Body of pancreas (tissue), 4 donors: ENCODE data around the gene LCA5. TPM values are rescaled to one million over a fixed set of nuclear protein-coding genes. Genes with fewer than 3 reads are reported as not detected.

ENCODE experiments used
- ATAC-seq: fragments of 150-250 bp; one replicate; pipeline ENCODE4 v1.9.1; 2016
- DNase-seq, 4 donors: peaks; one replicate each; pipeline ENCODE4 v3.0.0-alpha.2; 2019
- H3K27ac ChIP-seq, 4 donors: fragments of 200-600 bp; sonication (generic); 1 replicate in 3 of 4; 2 replicates in 1 of 4; pipeline versions ENCODE4 v1.5.1 to v1.6.1; 2016 to 2019; ENCODE audit warnings: mild to moderate bottlenecking in 1 of 4, mixed read lengths in 1 of 4, moderate library complexity in 1 of 4
- H3K27me3 ChIP-seq, 2 donors: fragments of 200-600 bp; sonication (generic); one replicate each; pipeline ENCODE4 v1.6.0; 2016; ENCODE audit warnings: mild to moderate bottlenecking in 1 of 2
- H3K36me3 ChIP-seq, 2 donors: fragments of 200-600 bp; sonication (generic); replicated peaks in 1 of 2; 2 replicates each; pipeline ENCODE4 v1.5.1; 2016; ENCODE audit warnings: low read depth in 2 of 2; ENCODE audit not compliant: insufficient read depth in 1 of 2
- H3K4me1 ChIP-seq: fragments of 200-600 bp; sonication (generic); one replicate; pipeline ENCODE4 v1.6.0; 2016
- H3K4me3 ChIP-seq, 2 donors: fragments of 200-600 bp; sonication (generic); 1 replicate in 1 of 2; 2 replicates in 1 of 2; pipeline ENCODE4 v1.5.1; 2016 to 2019
- H3K9me3 ChIP-seq, 3 donors: fragments of 200-600 bp; sonication (generic); 1 replicate in 2 of 3; 2 replicates in 1 of 3; pipeline ENCODE4 v1.5.1; 2016
- CTCF ChIP-seq, 7 experiments: fragments of 450-650 bp in 4 of 7; fragments of 200-600 bp in 3 of 7; sonication (generic) in 3 of 7; IDR thresholded peaks; one replicate each; pipeline ENCODE4 v1.5.1; 2016 to 2019; ENCODE audit warnings: antibody characterized with exemption in 7 of 7
- POLR2A ChIP-seq, 3 donors: fragments of 450-650 bp; IDR thresholded peaks; one replicate each; pipeline ENCODE4 v1.6.1; 2016; ENCODE audit warnings: antibody characterized with exemption in 3 of 3, mild to moderate bottlenecking in 2 of 3
- WGBS, 2 donors: methylation state at CpG; one replicate each; pipeline ENCODE4 v1.1.5; 2017; 5-methylcytosine and 5-hydroxymethylcytosine counted together
- intact Hi-C: fragments of 100-400 bp; cut with DNase I; formaldehyde crosslinking; loops from one replicate; pipeline ENCODE4 v1.15.1; 2023
- small RNA-seq: library from RNA; depleted of rRNA; stranded (forward); fragments of <200 nt; gene quantifications from one replicate; pipeline ENCODE3, GENCODE V24; 2016
- total RNA-seq, 2 donors: library from RNA; depleted of rRNA; stranded (reverse); fragments of >200 nt; gene quantifications; one replicate each; pipeline ENCODE4 v1.1.0, GENCODE V29; 2016

Gene LCA5
- total RNA-seq, 2 donors from 2014 or later: 2.6 to 7.8 TPM

DNA sequence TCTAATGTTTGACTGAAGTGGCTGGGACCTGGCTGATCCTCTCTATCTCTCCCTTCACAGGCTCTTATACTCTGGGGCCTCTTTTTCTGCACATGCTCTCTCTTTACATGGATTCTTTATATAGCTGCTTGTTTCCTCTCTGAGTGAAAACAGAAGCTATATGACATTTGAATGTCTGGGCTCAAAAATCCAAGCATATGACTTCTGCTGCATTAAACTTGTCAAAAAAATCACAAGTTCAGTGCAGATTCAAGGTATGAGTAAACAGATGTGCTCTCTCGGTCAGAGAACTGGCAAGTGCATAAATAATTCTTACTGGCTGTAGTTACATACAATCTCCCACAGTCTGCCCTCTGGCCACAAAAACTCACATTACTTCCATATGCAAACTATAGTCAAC lies 96.6 kb downstream of the LCA5 start:
- intact Hi-C loops: no loop called here
- DNase-seq: no peak
- H3K27me3 ChIP-seq: no peaks in the 10 kb centered on the region
- TF ChIP-seq POLR2A (IDR thresholded peaks at IDR 0.05): no peak
- TF ChIP-seq CTCF (IDR thresholded peaks at IDR 0.05): no peak
- H3K9me3 ChIP-seq: no peaks in the 10 kb centered on the region
- no peak overlapping the region for H3K4me3 ChIP-seq
- 69 to 78% methylated on average over 1 of the region's 1 CpG for WGBS, 2 donors
- H3K27ac ChIP-seq: no peak overlapping the region
- H3K4me1 ChIP-seq: no peaks in the 10 kb centered on the region
- no peaks in the 10 kb centered on the region for H3K36me3 ChIP-seq
- ATAC-seq: no peak

GRCh38 chr6:79438030-79438429 lies 99.2 kb downstream of the LCA5 start:
- TF ChIP-seq CTCF (IDR thresholded peaks at IDR 0.05) (no peak), POLR2A (IDR thresholded peaks at IDR 0.05) (no peak)
- Histone ChIP-seq H3K9me3 (no peaks in the 10 kb centered on the region), H3K27ac (no peak overlapping the region), H3K36me3 (no peaks in the 10 kb centered on the region), H3K4me1 (no peaks in the 10 kb centered on the region), H3K27me3 (no peaks in the 10 kb centered on the region), H3K4me3 (no peak overlapping the region)
- intact Hi-C loops: no loop called here
- WGBS, 2 donors: 50 to 59% methylated on average over 2 of the region's 2 CpGs
- DNase-seq (peak in 1 of 4 donors; percentile 15), ATAC-seq (no peak)

DNA sequence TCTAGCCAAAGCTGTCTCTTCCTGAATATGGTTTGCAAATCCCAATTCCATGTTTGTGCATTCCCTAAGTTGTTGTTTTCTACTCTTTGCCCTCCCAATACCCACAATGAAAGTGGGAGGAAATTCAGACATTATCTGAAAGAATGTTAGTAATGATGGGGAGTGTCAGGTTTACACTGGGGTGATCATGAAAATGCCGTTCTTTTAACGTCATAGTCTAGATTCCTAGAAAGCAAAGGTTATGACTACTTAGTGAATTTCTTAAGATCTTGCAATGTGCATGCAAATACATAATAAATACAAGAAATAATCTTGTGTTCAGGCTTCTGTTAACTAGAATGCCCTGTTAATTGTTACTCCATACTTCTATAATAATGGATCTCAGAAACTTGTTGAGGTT lies 101.0 kb downstream of the LCA5 start:
- TF ChIP-seq POLR2A (IDR thresholded peaks at IDR 0.05) (no peak), CTCF (IDR thresholded peaks at IDR 0.05) (no peak)
- Histone ChIP-seq H3K36me3 (no peaks in the 10 kb centered on the region), H3K4me1 (no peaks in the 10 kb centered on the region), H3K27me3 (no peaks in the 10 kb centered on the region), H3K4me3 (no peak overlapping the region), H3K9me3 (no peaks in the 10 kb centered on the region), H3K27ac (no peak overlapping the region)
- no peak for ATAC-seq
- intact Hi-C loops: no loop called here
- DNase-seq: no peak
- WGBS, 2 donors: 75 to 77% methylated on average over 2 of the region's 2 CpGs

- Histone ChIP-seq H3K4me3 (no peak overlapping the region), H3K36me3 (no peaks in the 10 kb centered on the region), H3K4me1 (no peaks in the 10 kb centered on the region), H3K9me3 (no peaks in the 10 kb centered on the region), H3K27me3 (no peaks in the 10 kb centered on the region), H3K27ac (no peak overlapping the region)
- ATAC-seq (no peak), DNase-seq (no peak)
- intact Hi-C loops: no loop called here
- TF ChIP-seq CTCF (IDR thresholded peaks at IDR 0.05) (no peak), POLR2A (IDR thresholded peaks at IDR 0.05) (no peak)
These were observed 101.5 kb downstream of the LCA5 start for GRCh38 chr6:79435746-79436145.

Small RNA genes lying within 50 kb of the gene (small RNA-seq; reads per million reads assigned to genes)
- gene DBIP1: not detected

Other genes with a start within 250 kb of the LCA5 start
- 10 to 100 TPM; 26.4 to 29.1 TPM for gene SH3BGRL2, start 93.9 kb upstream of the LCA5 start, total RNA-seq